ENCODE results near the gene SYT1.

DNA sequence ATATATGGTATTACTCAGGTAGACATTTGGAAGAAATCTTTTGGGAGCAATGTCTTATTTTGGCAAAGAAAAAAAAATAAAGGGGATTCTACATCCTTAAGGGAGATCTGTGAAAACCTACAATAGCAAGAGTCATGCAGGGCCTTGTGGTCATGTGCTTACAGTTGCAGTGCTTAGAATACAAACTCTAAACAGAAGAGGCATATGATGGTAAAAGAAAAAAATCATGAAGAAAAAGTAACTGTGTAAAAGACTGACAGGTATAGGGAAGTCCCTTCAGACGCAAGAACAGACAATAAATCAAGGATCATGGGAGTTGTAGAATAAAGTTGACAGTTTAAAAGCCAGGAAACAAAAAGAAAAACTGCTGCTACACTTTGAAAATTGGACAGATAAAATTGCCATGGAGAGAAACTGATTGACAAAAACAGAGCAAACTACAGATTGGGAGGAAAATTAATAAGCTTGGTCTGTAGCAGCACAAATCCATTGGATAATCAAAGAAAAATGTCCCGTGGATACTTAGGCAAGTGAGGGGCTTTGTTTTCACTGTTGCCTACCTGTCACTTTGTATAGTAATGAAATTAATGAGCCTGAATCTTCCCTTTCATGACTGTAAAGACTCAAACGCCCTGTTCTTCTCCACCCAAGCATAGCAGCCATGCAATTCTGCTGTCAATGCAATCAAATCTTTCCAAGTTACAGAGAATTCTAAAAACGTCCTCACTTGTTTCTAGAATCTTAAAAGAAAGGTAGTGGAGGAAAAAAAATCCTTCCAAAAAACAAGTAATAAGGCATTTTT is 402.0 kb downstream of the SYT1 start:
- TF ChIP-seq, protein P1, sequence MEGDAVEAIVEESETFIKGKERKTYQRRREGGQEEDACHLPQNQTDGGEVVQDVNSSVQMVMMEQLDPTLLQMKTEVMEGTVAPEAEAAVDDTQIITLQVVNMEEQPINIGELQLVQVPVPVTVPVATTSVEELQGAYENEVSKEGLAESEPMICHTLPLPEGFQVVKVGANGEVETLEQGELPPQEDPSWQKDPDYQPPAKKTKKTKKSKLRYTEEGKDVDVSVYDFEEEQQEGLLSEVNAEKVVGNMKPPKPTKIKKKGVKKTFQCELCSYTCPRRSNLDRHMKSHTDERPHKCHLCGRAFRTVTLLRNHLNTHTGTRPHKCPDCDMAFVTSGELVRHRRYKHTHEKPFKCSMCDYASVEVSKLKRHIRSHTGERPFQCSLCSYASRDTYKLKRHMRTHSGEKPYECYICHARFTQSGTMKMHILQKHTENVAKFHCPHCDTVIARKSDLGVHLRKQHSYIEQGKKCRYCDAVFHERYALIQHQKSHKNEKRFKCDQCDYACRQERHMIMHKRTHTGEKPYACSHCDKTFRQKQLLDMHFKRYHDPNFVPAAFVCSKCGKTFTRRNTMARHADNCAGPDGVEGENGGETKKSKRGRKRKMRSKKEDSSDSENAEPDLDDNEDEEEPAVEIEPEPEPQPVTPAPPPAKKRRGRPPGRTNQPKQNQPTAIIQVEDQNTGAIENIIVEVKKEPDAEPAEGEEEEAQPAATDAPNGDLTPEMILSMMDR (IDR thresholded peaks at IDR 0.05), result no peak
- no peak for TF ChIP-seq POLR2A (IDR thresholded peaks at IDR 0.05)
